Neutrophil (primary cell): ENCODE results near the gene RTEL1.
A peak's percentile ranks its signal among the peaks of the same experiment; 100 is the strongest.
"Not testable (repeated sequence)": the region's sequence is repeated elsewhere in the genome, so short reads cannot be mapped to it uniquely, and the experiment has no call there.

Source experiments
- H3K27ac ChIP-seq: fragments of 200-600 bp; sonication (generic); 2 replicates; pipeline ENCODE4 v1.5.1; 2016; ENCODE audit warnings: mild to moderate bottlenecking, moderate library complexity
- H3K27me3 ChIP-seq: fragments of 200-600 bp; sonication (generic); 2 replicates; pipeline ENCODE4 v1.6.0; 2016; ENCODE audit warnings: mild to moderate bottlenecking
- H3K36me3 ChIP-seq: fragments of 200-600 bp; sonication (generic); 2 replicates; pipeline ENCODE4 v1.5.1; 2017
- H3K4me1 ChIP-seq, 2 experiments: fragments of 200-600 bp in 1 of 2; sonication (generic) in 1 of 2; 1 replicate in 1 of 2; 2 replicates in 1 of 2; pipeline versions ENCODE4 v1.5.1 to v1.6.1; 2013 to 2016; ENCODE audit warnings: low read depth in 1 of 2, low read length in 1 of 2, mild to moderate bottlenecking in 1 of 2, moderate library complexity in 1 of 2; ENCODE audit not compliant: control insufficient read depth in 1 of 2, insufficient read depth in 1 of 2
- H3K4me3 ChIP-seq, 2 experiments: fragments of 200-600 bp in 1 of 2; sonication (generic) in 1 of 2; 1 replicate in 1 of 2; 2 replicates in 1 of 2; pipeline ENCODE4 v1.5.1; 2013 to 2016; ENCODE audit warnings: low read depth in 1 of 2, low read length in 1 of 2, mild to moderate bottlenecking in 1 of 2, moderate library complexity in 1 of 2
- H3K9me3 ChIP-seq: fragments of 200-600 bp; sonication (generic); 2 replicates; pipeline ENCODE4 v1.5.1; 2016
- CTCF ChIP-seq: fragments of 200-600 bp; sonication (generic); IDR thresholded peaks from 2 replicates; pipeline ENCODE4 v1.5.1; 2016; ENCODE audit warnings: antibody characterized with exemption

Gene RTEL1

GRCh38 chr20:63658749-63659187 is 656 bp downstream of the RTEL1 start:
- H3K4me1 ChIP-seq, result peaks cover 20 to 22% of the 10 kb centered on the region in 2 experiments
- peaks cover 23% of the 10 kb centered on the region for H3K27me3 ChIP-seq
- no peak for TF ChIP-seq CTCF
- H3K4me3 ChIP-seq, result peak overlapping the region; percentile 93 to 97
- H3K36me3 ChIP-seq, result peaks cover 21% of the 10 kb centered on the region
- no peaks in the 10 kb centered on the region for H3K9me3 ChIP-seq
- peak overlapping the region; percentile 66 for H3K27ac ChIP-seq

DNA sequence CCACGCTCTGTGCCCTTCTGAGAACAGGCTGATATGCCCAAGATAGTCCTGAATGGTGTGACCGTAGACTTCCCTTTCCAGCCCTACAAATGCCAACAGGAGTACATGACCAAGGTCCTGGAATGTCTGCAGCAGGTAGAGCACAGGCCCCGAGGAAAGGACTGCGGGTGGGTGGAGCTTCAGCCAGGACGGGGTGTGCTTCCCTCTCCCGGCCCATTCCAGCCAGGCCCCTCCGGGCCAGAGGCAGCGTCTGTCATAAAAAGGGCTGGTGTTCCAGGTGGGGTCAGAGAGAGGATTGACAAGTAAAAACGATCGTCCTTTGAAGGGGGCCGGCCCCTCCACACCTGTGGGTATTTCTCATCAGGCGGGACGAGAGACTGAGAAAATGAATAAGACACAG is 1.3 kb downstream of the RTEL1 start:
- peaks cover 21% of the 10 kb centered on the region for H3K36me3 ChIP-seq
- no peaks in the 10 kb centered on the region for H3K9me3 ChIP-seq
- peak overlapping the region in 1 of 2 experiments; percentile 93 for H3K4me3 ChIP-seq
- peaks cover 18 to 20% of the 10 kb centered on the region in 2 experiments for H3K4me1 ChIP-seq
- H3K27ac ChIP-seq, result no peak overlapping the region
- no peak for TF ChIP-seq CTCF
- H3K27me3 ChIP-seq, result peaks cover 17% of the 10 kb centered on the region

DNA sequence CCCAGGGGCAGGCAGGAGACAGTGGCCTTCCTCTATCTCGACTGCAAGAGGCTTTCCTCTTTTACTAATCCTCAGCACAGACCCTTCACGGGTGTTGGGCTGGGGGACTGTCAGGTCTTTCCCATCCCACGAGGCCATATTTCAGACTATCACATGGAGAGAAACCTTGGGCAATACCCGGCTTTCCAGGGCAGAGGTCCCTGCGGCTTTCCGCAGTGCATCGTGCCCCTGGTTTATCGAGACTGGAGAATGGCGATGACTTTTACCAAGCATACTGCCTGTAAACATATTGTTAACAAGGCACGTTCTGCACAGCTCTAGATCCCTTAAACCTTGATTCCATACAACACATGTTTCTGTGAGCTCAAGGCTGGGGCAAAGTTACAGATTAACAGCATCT is 2.1 kb downstream of the RTEL1 start:
- H3K4me3 ChIP-seq, H3K27ac ChIP-seq, H3K9me3 ChIP-seq, H3K27me3 ChIP-seq: not testable (repeated sequence)
- Histone ChIP-seq H3K36me3 (peaks cover 21% of the 10 kb centered on the region), H3K4me1 (peaks cover 18 to 20% of the 10 kb centered on the region in 2 experiments)

DNA sequence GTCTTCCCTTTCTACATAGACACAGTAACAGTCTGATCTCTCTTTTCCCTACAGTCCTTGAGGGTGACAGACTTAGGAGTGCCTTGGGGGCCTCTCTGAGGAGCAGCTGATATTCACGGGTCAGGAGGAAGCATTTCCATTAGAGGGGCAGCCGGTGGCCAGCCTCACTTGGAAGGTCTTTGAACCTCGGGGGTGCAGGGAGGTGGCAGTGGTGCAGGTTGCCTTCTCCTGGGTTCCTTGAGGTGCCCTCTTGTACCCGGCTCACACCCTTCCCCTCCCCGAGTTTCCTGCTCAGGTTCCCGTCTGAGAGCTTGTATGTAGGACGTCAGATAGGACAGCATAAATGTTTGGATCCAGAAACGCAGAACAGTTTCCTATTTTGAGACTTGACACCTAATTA is 2.5 kb downstream of the RTEL1 start:
- Histone ChIP-seq H3K36me3 (peaks cover 21% of the 10 kb centered on the region), H3K4me1 (peaks cover 18 to 20% of the 10 kb centered on the region in 2 experiments), H3K9me3 (no peaks in the 10 kb centered on the region), H3K4me3 (no peak overlapping the region), H3K27me3 (peaks cover 4% of the 10 kb centered on the region), H3K27ac (no peak overlapping the region)
- TF ChIP-seq CTCF, result no peak

DNA sequence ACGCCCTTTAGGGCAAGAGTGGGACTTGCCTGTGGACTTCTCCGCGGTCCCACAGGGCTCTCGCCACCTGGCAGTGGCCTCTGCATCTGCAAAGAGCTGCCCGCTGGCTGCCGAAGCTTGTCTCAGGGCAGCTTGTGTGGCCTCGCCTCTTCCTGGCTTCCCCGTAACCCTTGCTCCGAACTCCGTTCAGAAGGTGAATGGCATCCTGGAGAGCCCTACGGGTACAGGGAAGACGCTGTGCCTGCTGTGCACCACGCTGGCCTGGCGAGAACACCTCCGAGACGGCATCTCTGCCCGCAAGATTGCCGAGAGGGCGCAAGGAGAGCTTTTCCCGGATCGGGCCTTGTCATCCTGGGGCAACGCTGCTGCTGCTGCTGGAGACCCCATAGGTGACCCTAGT is 3.0 kb downstream of the RTEL1 start:
- peaks cover 21% of the 10 kb centered on the region for H3K36me3 ChIP-seq
- H3K4me1 ChIP-seq, result peaks cover 21 to 25% of the 10 kb centered on the region in 2 experiments
- H3K27me3 ChIP-seq, result no peaks in the 10 kb centered on the region

More for the DNA sequence above, 3.0 kb downstream of the RTEL1 start:
- no peak overlapping the region for H3K4me3 ChIP-seq
- H3K9me3 ChIP-seq, result no peaks in the 10 kb centered on the region
- H3K27ac ChIP-seq, result no peak overlapping the region
- no peak for TF ChIP-seq CTCF
